ENCODE results near the gene HMHB1.

Gene HMHB1

GRCh38 chr5:143812085-143812705, at the start of gene HMHB1:
TSS of gene HMHB1 (plus strand) at chr5:143812161.
- DNase-seq, result peak; percentile 44

DNA sequence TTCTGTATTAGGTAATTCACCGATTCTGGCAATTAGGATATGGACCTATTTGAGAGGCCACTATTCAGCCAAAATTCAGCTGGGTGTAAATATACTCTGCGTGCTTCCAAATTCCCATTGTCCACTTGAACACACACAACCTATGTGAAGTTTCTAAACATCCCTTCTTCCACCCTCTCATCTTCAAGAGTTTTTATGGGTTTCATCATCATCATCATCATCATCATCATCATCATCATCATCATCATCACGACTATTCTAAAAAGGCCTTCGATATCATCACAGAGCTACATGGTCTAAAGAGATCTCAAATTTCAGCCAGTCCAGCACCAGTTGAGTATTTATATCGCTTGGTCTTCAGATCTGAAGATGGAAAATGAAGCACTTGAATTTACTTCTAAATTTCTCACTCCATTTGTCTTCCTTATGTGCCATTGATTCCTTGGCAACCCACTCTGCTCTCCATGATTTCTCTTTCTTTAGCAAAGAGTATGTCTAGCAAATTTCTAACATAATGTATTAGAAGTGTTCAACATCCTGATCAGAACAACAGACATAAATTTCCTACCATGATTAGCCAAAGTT, 49.2 kb upstream of the HMHB1 start:
- no peak for DNase-seq

DNA sequence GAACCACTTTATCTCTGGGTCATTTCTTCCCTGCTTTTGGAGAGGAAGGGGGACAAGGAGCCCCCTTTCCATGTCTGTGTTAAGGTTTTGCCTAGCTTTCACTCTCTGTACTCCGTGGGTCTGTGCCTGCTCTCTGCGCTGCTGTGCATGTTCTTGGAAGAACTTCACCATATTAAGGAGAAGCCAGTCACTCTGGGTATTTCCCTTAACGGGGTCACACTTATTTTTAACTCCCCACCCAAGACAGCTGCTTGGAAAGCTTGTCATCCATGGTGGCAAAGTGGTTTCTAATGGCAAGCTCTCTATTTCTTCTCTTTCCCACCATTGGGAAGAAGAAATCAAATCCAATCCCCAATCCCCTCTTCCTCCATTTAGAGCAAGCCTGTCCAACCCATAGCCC, 44.8 kb upstream of the HMHB1 start:
- DNase-seq, result no peak

DNA sequence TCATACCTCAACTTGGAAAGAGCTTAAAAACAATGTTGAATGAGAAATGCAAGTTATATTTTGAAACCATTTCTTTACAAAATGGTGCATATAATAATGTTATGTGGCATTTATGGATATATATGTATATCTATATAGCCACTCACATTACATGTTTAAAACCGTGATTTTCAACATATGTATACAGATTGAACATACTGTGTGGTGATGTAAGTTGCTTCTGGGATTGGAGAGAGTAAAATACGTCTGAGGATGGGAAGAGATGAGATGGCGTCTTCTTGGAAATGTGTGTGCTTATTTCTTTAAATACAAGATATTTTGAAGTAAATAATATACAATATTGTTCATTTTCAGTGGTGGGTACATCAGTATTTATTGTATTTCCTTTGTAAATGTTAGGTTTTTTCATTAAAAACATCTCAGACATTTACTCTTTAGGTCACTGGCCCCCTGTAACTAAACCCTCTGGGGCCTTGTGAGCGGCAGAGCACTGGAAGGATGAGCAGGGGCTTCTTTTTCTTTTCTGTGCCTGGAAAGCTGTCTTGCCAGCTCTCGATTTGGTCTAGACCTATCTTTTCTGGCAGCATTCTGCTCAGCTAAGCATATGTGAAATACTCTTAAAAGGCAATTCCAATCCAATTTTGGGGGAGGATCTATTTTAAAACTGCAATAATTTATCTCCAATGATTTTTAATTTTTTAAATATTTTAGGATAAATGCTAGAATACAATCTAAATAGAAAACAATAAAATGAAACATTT, 42.8 kb upstream of the HMHB1 start:
- no peak for DNase-seq

DNA sequence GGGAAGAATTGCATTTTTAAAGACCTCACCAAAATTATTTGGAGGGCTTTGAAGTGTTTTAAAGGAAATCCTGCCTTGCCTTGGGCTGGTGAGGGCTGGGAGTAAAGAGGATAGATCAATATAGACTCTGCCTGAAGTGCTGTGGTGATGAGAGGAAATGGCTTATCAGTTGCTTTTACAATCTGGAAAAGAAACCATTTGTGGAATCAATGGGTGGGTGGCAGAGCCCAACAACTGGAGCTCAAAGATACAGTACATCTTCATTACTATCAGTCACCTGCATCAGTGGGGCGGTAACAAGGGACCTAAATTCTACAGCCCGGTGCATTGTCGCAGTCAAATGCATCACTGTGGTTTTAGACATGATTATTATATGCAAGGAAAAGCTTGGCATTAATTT, 41.5 kb upstream of the HMHB1 start:
- no peak for DNase-seq

GRCh38 chr5:143771189-143771588, 40.8 kb upstream of the HMHB1 start:
- no peak for DNase-seq

GRCh38 chr5:143771602-143772001, 40.4 kb upstream of the HMHB1 start:
- DNase-seq, result no peak

GRCh38 chr5:143772621-143773020, 39.3 kb upstream of the HMHB1 start:
- no peak for DNase-seq

GRCh38 chr5:143775258-143775657, 36.7 kb upstream of the HMHB1 start:
- no peak for DNase-seq

- no peak for DNase-seq
Measured at GRCh38 chr5:143776951-143777350, 35.0 kb upstream of the HMHB1 start.

DNA sequence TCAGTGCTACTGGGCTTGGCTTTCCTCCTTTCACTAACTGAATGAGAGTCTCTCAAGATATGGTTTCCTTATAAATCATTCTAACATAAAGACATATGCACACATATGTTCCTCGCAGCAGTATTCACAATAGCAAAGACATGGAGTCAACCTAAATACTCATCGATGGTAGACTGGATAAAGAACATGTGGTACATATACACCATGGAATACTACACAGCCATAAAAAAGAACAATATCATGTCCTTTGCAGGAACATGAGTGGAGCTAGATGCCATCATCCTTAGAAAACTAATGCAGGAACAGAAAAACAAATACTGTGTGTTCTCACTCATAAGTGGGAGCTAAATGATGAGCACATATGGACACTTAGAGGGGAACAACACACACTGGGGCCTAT, 32.5 kb upstream of the HMHB1 start:
- DNase-seq, result no peak

DNA sequence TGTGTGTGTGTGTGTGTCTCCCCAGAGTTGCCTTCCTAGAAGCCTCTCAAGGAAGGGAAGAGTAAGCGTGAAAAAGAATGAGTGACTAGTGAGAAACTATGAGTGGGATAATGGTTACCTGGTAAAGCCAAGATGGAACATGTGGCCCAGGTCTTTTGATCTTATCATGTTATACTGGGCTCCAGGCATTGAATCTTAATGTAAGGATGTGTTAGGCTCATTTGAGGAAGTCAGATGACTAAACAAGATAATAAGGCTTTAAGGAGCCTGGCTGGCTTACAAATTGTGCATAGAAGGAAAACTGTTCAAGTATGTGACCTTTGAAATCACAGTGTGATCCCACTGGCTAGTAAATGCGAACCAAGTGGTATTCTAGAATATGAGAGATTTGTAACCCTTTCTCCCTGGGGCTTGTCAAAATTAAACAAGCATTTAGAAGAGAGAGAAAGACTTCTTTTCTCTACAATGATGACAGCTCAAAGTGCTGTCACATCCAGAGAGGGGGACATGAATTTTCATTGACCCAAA, 29.9 kb upstream of the HMHB1 start:
- no peak for DNase-seq

- no peak for DNase-seq
Measured at GRCh38 chr5:143782588-143783386, 29.2 kb upstream of the HMHB1 start.

GRCh38 chr5:143788401-143788800, 23.6 kb upstream of the HMHB1 start:
- DNase-seq, result no peak

- DNase-seq, result no peak
Measured at GRCh38 chr5:143790457-143791112, 21.4 kb upstream of the HMHB1 start.

DNA sequence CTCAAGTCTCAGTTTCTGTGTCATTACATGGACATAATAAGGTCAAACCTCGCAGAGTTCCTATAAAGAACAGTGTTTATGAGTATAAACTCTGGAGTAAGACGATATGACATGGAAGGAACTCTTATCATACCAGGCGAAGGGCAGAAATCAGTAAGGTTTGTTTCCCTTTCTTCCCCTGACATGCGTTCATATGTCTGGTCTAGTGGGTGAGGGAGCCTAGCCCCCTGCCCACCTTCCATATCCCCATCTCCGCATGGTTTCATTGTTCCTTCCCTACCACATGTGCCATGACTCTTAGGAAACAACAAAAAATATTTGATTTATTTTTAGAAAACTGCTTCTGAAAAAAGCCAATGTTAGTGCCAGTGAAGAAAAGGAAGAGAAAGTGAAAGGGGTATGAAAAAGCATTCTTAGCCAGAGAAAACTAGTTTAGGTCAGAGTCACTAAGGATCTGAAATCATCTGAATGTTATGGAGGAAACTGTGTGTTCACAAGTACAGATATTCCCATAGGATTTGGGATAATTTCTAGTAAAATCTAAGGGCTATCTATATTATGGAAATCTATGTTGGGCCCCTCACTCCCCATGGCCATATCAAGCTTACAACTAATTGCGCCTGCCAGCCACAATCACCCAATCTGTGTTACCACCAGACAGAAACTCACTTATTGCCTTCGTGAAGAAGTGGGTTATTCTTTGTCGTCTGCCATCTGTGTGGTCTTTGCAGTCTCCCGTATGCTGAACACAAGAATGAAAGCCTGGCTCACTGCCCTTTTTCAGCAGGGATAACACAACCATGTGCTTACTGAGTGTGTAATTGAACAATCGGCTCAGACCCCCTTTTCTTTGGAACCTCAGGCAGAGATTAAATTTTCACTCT, 19.9 kb upstream of the HMHB1 start:
- peak; percentile 15 for DNase-seq

DNA sequence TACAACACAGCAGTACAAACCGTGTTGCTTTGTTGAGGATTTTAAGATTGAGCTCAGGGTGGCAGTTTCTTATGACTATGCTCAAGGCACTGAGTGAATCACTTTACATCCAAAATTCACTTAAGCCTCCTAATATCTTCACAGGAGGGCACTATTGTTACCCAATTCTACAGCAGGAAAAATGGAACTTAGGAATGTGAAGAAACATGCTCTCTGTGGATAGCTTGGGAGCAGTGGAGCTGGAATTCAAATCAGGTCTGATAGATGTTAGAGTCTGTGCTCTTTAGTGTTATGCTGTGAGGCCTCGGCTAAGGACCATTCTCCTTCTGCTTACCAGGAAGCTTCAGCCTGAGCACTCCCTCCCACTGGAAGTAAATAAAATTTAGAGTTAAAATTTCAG, 18.7 kb upstream of the HMHB1 start:
- DNase-seq, result no peak

DNA sequence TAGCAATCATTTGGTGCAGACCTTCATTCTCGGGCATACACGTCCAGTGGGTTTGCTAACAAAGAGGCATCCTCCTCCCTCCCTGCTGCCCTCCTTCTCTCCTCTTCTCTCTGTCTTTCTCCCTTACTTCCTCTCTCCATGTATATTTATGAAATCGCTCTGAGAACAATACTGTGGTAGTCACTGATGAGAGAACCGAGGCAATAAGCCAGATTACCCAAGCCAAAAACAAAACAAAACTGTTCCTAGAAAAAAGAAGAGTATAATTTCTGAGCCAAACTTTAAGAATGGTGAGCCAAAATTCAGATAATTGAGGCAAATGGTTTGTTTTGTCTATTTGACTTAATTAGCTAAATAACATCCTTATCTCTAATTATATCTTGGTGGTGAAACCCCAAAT, 15.8 kb upstream of the HMHB1 start:
- DNase-seq, result no peak

- DNase-seq, result no peak
Measured at GRCh38 chr5:143796753-143797152, 15.2 kb upstream of the HMHB1 start.

GRCh38 chr5:143800715-143801114, 11.2 kb upstream of the HMHB1 start:
- no peak for DNase-seq

DNA sequence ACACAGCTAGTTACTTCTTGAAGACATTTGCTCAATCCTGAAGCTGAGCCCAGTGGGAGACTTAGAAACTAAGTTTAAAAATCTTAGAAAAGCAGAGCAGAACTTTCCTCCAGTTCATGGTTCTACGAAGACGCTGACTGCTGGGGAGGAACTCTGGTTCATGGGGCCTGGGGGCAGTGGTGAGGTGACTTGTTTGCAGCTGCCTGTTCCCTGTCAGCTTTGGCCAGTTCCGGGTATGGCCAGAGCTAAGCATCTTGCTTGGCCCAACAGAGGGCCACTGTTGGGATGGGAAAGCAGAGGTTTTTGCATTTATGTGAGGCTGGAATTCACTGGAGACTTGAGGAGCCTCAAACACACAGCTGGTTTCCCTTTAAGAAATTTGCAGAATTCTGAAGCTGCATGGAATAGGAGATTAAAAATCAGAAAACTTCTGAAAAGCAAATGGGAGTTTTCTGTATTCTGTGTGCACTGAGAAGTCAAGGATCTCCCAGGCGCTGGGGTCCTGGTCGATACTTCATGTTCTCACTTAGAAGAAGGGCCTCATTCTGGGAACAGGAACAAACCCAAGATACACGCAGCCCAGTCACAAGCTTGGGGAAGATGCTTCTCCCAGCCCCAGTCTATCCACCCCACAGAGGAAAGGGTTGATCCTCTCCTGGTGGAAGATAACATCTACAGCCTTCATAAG, 10.6 kb upstream of the HMHB1 start:
- DNase-seq, result no peak

Measured in RPMI8226 (cell line).